SH-SY5Y (cell line): ENCODE data around the gene PLB1.

ENCODE experiments used
- GATA2 ChIP-seq: IDR thresholded peaks from 2 replicates; pipeline ENCODE4 v1.6.1; 2011; ENCODE audit warnings: mild to moderate bottlenecking, low read depth, low read length
- GATA3 ChIP-seq: IDR thresholded peaks from 2 replicates; pipeline ENCODE4 v1.6.1; 2011; ENCODE audit warnings: low read depth, mild to moderate bottlenecking, low read length, moderate library complexity

DNA sequence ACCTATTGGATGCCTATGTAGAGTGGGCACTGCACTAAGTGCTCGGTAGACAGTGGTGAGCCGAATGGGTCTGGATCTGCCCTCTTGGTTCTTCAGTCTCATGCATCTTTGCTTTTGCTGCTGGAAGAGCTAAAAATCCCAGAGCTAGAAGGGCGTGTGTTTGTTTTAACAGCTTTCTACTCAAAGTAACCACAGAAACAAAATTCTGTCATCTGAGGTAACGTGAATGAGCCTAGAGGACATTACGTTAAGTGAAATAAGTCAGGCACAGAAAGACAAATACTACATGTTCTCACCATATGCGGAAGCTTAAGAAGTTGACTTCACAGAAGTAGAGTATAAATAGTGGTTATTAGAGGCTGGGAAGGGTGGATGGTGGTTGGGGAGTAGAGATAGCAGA, 119.8 kb downstream of the PLB1 start:
- no peak for TF ChIP-seq GATA2
- no peak for TF ChIP-seq GATA3
